GM20000 (cell line): Measurements from ENCODE around the gene KPNA3.

Experiments used
- DNase-seq: peaks from one replicate; pipeline ENCODE4 v3.0.0; 2012; ENCODE audit warnings: low spot score
- TF ChIP-seq, protein P1 (sequence below): IDR thresholded peaks from 2 replicates; pipeline ENCODE4 v1.5.1; 2012; ENCODE audit warnings: mild to moderate bottlenecking, control low read depth; ENCODE audit errors: extremely low read depth, missing control alignments

Gene KPNA3

DNA sequence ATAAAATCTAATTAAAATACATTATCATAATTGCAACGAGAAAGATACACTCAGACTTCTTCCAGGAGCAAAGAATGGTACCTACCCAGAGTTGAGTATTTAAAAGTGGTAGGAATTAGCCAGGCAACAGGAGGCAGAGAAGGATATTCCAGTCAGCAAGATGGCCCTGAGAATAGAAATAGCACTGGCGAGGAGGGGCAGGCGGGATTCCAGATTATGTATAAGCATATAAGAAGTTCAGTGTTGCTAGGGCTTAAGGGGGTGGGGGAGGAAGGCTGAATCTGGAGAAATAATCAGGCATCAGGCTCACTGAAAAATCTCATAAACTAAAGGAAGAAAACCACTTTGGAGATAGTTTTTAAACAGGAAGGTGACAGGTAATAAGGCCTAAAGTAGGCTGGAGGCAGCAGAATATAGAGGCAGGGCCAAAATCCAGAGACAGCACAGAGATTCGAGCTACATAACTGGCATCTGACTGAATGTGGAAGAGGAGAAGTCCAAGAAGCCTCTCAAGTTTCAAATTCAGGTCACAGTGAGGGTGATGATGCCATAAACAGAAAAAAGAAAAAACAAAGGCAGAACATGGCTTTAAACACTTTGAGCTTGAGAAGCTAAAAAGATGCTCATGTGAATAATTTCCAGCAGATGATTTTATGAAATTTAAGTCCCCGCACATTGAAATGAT, 7.5 kb downstream of the KPNA3 start:
- DNase-seq = no peak
- TF ChIP-seq, protein P1, sequence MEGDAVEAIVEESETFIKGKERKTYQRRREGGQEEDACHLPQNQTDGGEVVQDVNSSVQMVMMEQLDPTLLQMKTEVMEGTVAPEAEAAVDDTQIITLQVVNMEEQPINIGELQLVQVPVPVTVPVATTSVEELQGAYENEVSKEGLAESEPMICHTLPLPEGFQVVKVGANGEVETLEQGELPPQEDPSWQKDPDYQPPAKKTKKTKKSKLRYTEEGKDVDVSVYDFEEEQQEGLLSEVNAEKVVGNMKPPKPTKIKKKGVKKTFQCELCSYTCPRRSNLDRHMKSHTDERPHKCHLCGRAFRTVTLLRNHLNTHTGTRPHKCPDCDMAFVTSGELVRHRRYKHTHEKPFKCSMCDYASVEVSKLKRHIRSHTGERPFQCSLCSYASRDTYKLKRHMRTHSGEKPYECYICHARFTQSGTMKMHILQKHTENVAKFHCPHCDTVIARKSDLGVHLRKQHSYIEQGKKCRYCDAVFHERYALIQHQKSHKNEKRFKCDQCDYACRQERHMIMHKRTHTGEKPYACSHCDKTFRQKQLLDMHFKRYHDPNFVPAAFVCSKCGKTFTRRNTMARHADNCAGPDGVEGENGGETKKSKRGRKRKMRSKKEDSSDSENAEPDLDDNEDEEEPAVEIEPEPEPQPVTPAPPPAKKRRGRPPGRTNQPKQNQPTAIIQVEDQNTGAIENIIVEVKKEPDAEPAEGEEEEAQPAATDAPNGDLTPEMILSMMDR = no peak

GRCh38 chr13:49783865-49784264, 8.6 kb downstream of the KPNA3 start:
- TF ChIP-seq, protein P1 = no peak
- no peak for DNase-seq

- TF ChIP-seq, protein P1 = no peak
- DNase-seq = no peak
These were observed 9.7 kb downstream of the KPNA3 start for GRCh38 chr13:49782784-49783183.

GRCh38 chr13:49781806-49782205, 10.7 kb downstream of the KPNA3 start:
- no peak for DNase-seq
- TF ChIP-seq, protein P1 = no peak

GRCh38 chr13:49779721-49780120, 12.8 kb downstream of the KPNA3 start:
- TF ChIP-seq, protein P1 = no peak
- no peak for DNase-seq

- TF ChIP-seq, protein P1 = no peak
- no peak for DNase-seq
These were observed 14.5 kb downstream of the KPNA3 start for GRCh38 chr13:49777746-49778614.

GRCh38 chr13:49776871-49777270, 15.6 kb downstream of the KPNA3 start:
- DNase-seq = no peak
- TF ChIP-seq, protein P1 = no peak
